ENCODE results near the gene PLCH2.

DNA sequence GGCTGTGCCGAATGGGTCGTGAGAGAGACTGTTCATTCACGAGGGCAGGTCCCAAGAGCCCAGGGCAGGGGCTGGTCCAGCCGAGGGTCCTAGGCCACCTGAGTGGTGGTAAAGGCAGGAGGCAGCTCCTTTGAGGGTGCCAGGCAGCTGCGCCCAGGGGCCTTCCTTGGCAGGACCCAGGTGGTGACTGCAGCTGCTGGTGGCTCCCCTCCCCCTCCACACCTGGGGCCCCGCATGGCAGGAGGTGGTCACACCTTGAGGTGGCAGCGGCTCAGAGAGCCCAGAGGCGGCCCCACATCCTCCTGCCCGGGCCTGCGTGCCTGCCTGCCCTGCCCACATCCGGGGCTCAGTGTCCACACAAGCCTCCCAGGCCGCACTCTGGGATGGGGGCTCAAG, 9.8 kb upstream of the PLCH2 start:
- TF ChIP-seq POLR2AphosphoS5 (IDR thresholded peaks at IDR 0.05) (no peak), POLR2A (IDR thresholded peaks at IDR 0.05) (no peak)
- TF ChIP-seq, protein P1, sequence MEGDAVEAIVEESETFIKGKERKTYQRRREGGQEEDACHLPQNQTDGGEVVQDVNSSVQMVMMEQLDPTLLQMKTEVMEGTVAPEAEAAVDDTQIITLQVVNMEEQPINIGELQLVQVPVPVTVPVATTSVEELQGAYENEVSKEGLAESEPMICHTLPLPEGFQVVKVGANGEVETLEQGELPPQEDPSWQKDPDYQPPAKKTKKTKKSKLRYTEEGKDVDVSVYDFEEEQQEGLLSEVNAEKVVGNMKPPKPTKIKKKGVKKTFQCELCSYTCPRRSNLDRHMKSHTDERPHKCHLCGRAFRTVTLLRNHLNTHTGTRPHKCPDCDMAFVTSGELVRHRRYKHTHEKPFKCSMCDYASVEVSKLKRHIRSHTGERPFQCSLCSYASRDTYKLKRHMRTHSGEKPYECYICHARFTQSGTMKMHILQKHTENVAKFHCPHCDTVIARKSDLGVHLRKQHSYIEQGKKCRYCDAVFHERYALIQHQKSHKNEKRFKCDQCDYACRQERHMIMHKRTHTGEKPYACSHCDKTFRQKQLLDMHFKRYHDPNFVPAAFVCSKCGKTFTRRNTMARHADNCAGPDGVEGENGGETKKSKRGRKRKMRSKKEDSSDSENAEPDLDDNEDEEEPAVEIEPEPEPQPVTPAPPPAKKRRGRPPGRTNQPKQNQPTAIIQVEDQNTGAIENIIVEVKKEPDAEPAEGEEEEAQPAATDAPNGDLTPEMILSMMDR (IDR thresholded peaks at IDR 0.05), result no peak

Data from transverse colon (tissue), 4 donors.